Measurements from ENCODE around the gene SHKBP1.

GRCh38 chr19:40555978-40556689, 20.5 kb upstream of the SHKBP1 start:
- TF ChIP-seq CTCF (IDR thresholded peaks at IDR 0.05) = no peak
- no peak for TF ChIP-seq POLR2A (IDR thresholded peaks at IDR 0.05)
